Vagina (tissue), 2 donors: ENCODE results near the gene SAPCD1.

Experiments used
- POLR2A ChIP-seq, 2 donors: fragments of 450-650 bp; IDR thresholded peaks; one replicate each; pipeline ENCODE4 v1.6.1; 2017; ENCODE audit warnings: antibody characterized with exemption in 2 of 2, mild to moderate bottlenecking in 2 of 2, moderate library complexity in 2 of 2
- POLR2AphosphoS5 ChIP-seq, 2 donors: sonication (generic); formaldehyde crosslinking; IDR thresholded peaks; one replicate each; pipeline ENCODE4 v1.9.0; 2017; ENCODE audit warnings: antibody characterized with exemption in 2 of 2, mild to moderate bottlenecking in 2 of 2, low read depth in 1 of 2; ENCODE audit not compliant: insufficient read depth in 1 of 2
- TF ChIP-seq, protein P1 (sequence below), 3 experiments: fragments of 450-650 bp in 2 of 3; fragments of 200-600 bp in 1 of 3; sonication (generic) in 1 of 3; IDR thresholded peaks; one replicate each; pipeline ENCODE4 v1.5.1; 2017 to 2019; ENCODE audit warnings: antibody characterized with exemption in 3 of 3, mild to moderate bottlenecking in 2 of 3, moderate library complexity in 2 of 3

GRCh38 chr6:31811645-31812044 lies 49.2 kb downstream of the SAPCD1 start:
- TF ChIP-seq, protein P1, sequence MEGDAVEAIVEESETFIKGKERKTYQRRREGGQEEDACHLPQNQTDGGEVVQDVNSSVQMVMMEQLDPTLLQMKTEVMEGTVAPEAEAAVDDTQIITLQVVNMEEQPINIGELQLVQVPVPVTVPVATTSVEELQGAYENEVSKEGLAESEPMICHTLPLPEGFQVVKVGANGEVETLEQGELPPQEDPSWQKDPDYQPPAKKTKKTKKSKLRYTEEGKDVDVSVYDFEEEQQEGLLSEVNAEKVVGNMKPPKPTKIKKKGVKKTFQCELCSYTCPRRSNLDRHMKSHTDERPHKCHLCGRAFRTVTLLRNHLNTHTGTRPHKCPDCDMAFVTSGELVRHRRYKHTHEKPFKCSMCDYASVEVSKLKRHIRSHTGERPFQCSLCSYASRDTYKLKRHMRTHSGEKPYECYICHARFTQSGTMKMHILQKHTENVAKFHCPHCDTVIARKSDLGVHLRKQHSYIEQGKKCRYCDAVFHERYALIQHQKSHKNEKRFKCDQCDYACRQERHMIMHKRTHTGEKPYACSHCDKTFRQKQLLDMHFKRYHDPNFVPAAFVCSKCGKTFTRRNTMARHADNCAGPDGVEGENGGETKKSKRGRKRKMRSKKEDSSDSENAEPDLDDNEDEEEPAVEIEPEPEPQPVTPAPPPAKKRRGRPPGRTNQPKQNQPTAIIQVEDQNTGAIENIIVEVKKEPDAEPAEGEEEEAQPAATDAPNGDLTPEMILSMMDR (IDR thresholded peaks at IDR 0.05), result no peak
- TF ChIP-seq POLR2A (IDR thresholded peaks at IDR 0.05), result no peak
- no peak for TF ChIP-seq POLR2AphosphoS5 (IDR thresholded peaks at IDR 0.05; ENCODE audit: insufficient read depth in 1 of 2, low read depth in 1 of 2)
